HepG2 (cell line): ENCODE measurements around the gene CGGBP1. TPM values are rescaled to one million over a fixed set of nuclear protein-coding genes. Genes with fewer than 3 reads are reported as not detected.

Experiments
- ATAC-seq: fragments of 200-7000 bp; cut with Tn5 transposase; 3 replicates; pipeline ENCODE4 v1.9.1; 2020; ENCODE audit warnings: mild to moderate bottlenecking, moderate library complexity
- BruUV-seq: library from RNA; stranded (reverse); fragments of 400-500 nt; replicated peaks from 2 replicates; lab custom pipeline; 2021; lab: Mats Ljungman, UMichigan
- CTCF ChIA-PET: fragments of 300-600 bp; formaldehyde crosslinking; extraction: SDS; loops from one replicate; lab custom pipeline; 2021; ENCODE audit warnings: low total read pairs, inconsistent platforms, low intra/inter-chr PET ratio; lab: Yijun Ruan, JAX
- POLR2A ChIA-PET: fragments of 350-600 bp; sonication (Branson Sonifier 250); formaldehyde crosslinking; loops from one replicate; lab custom pipeline; 2020; ENCODE audit warnings: antibody characterized with exemption, inconsistent platforms; lab: Yijun Ruan, JAX
- DNase-seq: peaks from one replicate; pipeline ENCODE4 v3.0.0-alpha.2; 2015; ENCODE audit warnings: low spot score
- FAIRE-seq: peaks from 3 replicates; lab custom pipeline; 2011; peaks lifted over from hg19 to GRCh38; lab: Jason Lieb, UNC
- H2AFZ ChIP-seq: one replicate; pipeline ENCODE4 v1.6.1; 2011; ENCODE audit warnings: low read length, inconsistent platforms
- H3K27ac ChIP-seq: fragments of 300-600 bp; 3 replicates; pipeline ENCODE4 v1.8.0; 2011; ENCODE audit warnings: mixed run types, mild to moderate bottlenecking, mixed read lengths, low read length, inconsistent platforms; ENCODE audit not compliant: insufficient read depth; ENCODE audit errors: extremely low read length
- H3K27me3 ChIP-seq, 2 experiments: fragments of 200-600 bp in 1 of 2; 2 replicates in 1 of 2; 3 replicates in 1 of 2; pipeline versions ENCODE4 v1.6.0 to v1.8.0; 2011; ENCODE audit warnings: low read length in 2 of 2, mild to moderate bottlenecking in 2 of 2, moderate library complexity in 2 of 2, inconsistent platforms in 1 of 2; ENCODE audit not compliant: insufficient read depth in 2 of 2, control insufficient read depth in 1 of 2
- H3K36me3 ChIP-seq, 2 experiments: fragments of 200-600 bp in 1 of 2; replicated peaks in 1 of 2; 2 replicates in 1 of 2; 3 replicates in 1 of 2; pipeline versions ENCODE4 v1.5.1 to v1.8.0; 2011; ENCODE audit warnings: low read length in 2 of 2, inconsistent platforms in 1 of 2; ENCODE audit not compliant: insufficient read depth in 2 of 2, control insufficient read depth in 1 of 2
- H3K4me1 ChIP-seq: 2 replicates; pipeline ENCODE4 v1.5.1; 2012; ENCODE audit warnings: low read length, inconsistent platforms; ENCODE audit not compliant: insufficient read depth
- H3K4me2 ChIP-seq: 2 replicates; pipeline ENCODE4 v1.6.0; 2011; ENCODE audit warnings: low read depth, low read length, inconsistent platforms
- H3K4me3 ChIP-seq, 3 experiments: fragments of 200-600 bp in 1 of 3; sonication (generic), shearing (Covaris generic) in 1 of 3; replicated peaks in 1 of 3; 2 replicates each; pipeline ENCODE4 v1.5.1; 2011 to 2016; ENCODE audit warnings: low read length in 3 of 3, inconsistent platforms in 2 of 3, low read depth in 2 of 3, mild to moderate bottlenecking in 2 of 3, control low read depth in 1 of 3, mixed read lengths in 1 of 3; ENCODE audit not compliant: insufficient read depth in 1 of 3
- H3K79me2 ChIP-seq: one replicate; pipeline ENCODE4 v1.6.1; 2011; ENCODE audit warnings: low read length, inconsistent platforms; ENCODE audit not compliant: insufficient read depth
- H3K9ac ChIP-seq: 2 replicates; pipeline ENCODE4 v1.6.0; 2011; ENCODE audit warnings: mild to moderate bottlenecking, low read depth, low read length, inconsistent platforms; ENCODE audit not compliant: insufficient read depth
- H3K9me3 ChIP-seq: 2 replicates; pipeline ENCODE4 v1.5.1; 2012; ENCODE audit warnings: mild to moderate bottlenecking, low read length
- H4K20me1 ChIP-seq: 2 replicates; pipeline ENCODE4 v1.6.0; 2011; ENCODE audit warnings: inconsistent platforms, mild to moderate bottlenecking, low read length, moderate library complexity; ENCODE audit not compliant: insufficient read depth
- BCL6 ChIP-seq: IDR thresholded peaks from 2 replicates; pipeline ENCODE4 v1.6.1; 2016; ENCODE audit warnings: missing genetic modification reagents, missing compliant biosample characterization
- EP300 ChIP-seq, 3 experiments: sonication (generic) in 1 of 3; formaldehyde crosslinking in 1 of 3; IDR thresholded peaks; 2 replicates each; pipeline versions ENCODE4 v1.5.1 to v1.6.1; 2011 to 2020; ENCODE audit warnings: low read depth in 2 of 3, low read length in 2 of 3, borderline replicate concordance in 1 of 3, improper control_type of control experiment in 1 of 3, mild to moderate bottlenecking in 1 of 3, missing genetic modification reagents in 1 of 3, moderate library complexity in 1 of 3
- HNRNPL ChIP-seq: fragments of 200-400 bp; formaldehyde crosslinking; IDR thresholded peaks from 2 replicates; pipeline ENCODE4 v1.6.1; 2017; ENCODE audit warnings: mild to moderate bottlenecking, low read depth, low read length
- NFYC ChIP-seq: IDR thresholded peaks from 2 replicates; pipeline ENCODE4 v1.6.1; 2016; ENCODE audit warnings: missing genetic modification reagents, missing compliant biosample characterization
- ZEB1 ChIP-seq: IDR thresholded peaks from 2 replicates; pipeline ENCODE4 v1.6.1; 2012; ENCODE audit warnings: mild to moderate bottlenecking, low read depth, inconsistent platforms; ENCODE audit not compliant: insufficient replicate concordance
- ZNF207 ChIP-seq: fragments of 450-650 bp; IDR thresholded peaks from 2 replicates; pipeline ENCODE4 v1.6.1; 2016; ENCODE audit warnings: antibody characterized with exemption, borderline replicate concordance
- ZNF563 ChIP-seq: sonication (generic); formaldehyde crosslinking; IDR thresholded peaks from 2 replicates; pipeline ENCODE4 v1.8.0; 2022; ENCODE audit warnings: mild to moderate bottlenecking, moderate library complexity, missing genetic modification reagents
- ZNF839 ChIP-seq: sonication (generic); formaldehyde crosslinking; IDR thresholded peaks from 2 replicates; pipeline ENCODE4 v1.4.0; 2020; ENCODE audit warnings: missing genetic modification reagents, mild to moderate bottlenecking, borderline replicate concordance
- WGBS: methylation state at CpG from one replicate; pipeline ENCODE4 v1.1.6; 2017; ENCODE audit warnings: low lambda C conversion rate; 5-methylcytosine and 5-hydroxymethylcytosine counted together
- in situ Hi-C: cut with HindIII; loops from 2 replicates; pipeline ENCODE4 v1.10.0; 2017; ENCODE audit warnings: low pct_unique_long_range_greater_than_20kb; ENCODE audit not compliant: extremely low pct_ligation_motif_present
- intact Hi-C: fragments of 100-400 bp; cut with micrococcal nuclease; formaldehyde crosslinking; loops from one replicate; pipeline ENCODE4 v1.10.0; 2022; ENCODE audit not compliant: unreplicated experiment
- polyA plus RNA-seq, 8 experiments: library from polyadenylated mRNA; depleted of rRNA in 3 of 8; stranded (reverse) in 7 of 8; unstranded in 1 of 8; fragments of >200 nt; fragmentation: Illumina TruSeq in 4 of 8; extraction: Trizol in 4 of 8; gene quantifications; 2 replicates each; pipeline versions ENCODE4 v1.2.1 to v1.2.3, GENCODE V29; 2011 to 2016; ENCODE audit warnings: low read depth in 4 of 8, missing spikeins in 1 of 8, mixed read lengths in 1 of 8; ENCODE audit not compliant: insufficient read depth in 1 of 8
- total RNA-seq, 5 experiments: library from RNA; depleted of rRNA; stranded (reverse); fragments of >200 nt; fragmentation: Illumina TruSeq; extraction: Trizol; gene quantifications; 2 replicates each; pipeline ENCODE4 v1.2.3, GENCODE V29; 2016; ENCODE audit warnings: low read depth in 1 of 5
- TF ChIP-seq, protein P1 (sequence below): sonication (generic); formaldehyde crosslinking; IDR thresholded peaks from 2 replicates; pipeline ENCODE4 v1.8.1; 2023; ENCODE audit warnings: missing genetic modification reagents, mild to moderate bottlenecking, borderline replicate concordance
- TF ChIP-seq, protein P2 (sequence below): sonication (generic); formaldehyde crosslinking; IDR thresholded peaks from 2 replicates; pipeline ENCODE4 v1.4.0; 2020; ENCODE audit warnings: mild to moderate bottlenecking, missing genetic modification reagents
- TF ChIP-seq, protein P3 (sequence below): sonication (generic); formaldehyde crosslinking; IDR thresholded peaks from 2 replicates; pipeline ENCODE4 v1.4.0; 2020; ENCODE audit warnings: missing genetic modification reagents
- TF ChIP-seq, protein P4 (sequence below): sonication (generic); formaldehyde crosslinking; IDR thresholded peaks from 2 replicates; pipeline ENCODE4 v1.5.1; 2020; ENCODE audit warnings: mild to moderate bottlenecking, moderate library complexity, missing genetic modification reagents

CGGBP1 gene
- total and polyA plus RNA-seq, 2 of the 13 experiments (the other 11 are each of a cell fraction or from before 2014, with no cell fraction given) = 38.9 to 47.0 TPM

DNA sequence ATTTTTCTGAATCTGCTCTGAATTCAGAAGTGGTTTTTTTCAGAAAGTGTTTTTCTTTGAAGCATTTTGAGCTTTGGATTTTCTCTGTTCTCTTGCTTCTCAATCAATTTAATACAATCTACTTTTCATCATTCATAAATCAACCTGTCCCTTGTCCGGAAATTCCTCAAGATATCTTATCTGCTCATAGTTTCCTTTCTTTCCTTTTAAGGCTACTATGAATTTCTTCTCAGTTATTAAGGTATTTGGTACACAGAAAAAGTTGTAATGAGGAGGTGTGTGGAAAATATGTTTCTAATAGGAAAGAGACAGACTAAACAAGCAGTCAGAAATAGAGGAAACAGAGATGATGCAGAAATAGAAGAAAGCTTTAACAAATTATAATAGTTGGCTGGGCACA, 14.4 kb downstream of the CGGBP1 start (continued):
- no peak for TF ChIP-seq HNRNPL

DNA sequence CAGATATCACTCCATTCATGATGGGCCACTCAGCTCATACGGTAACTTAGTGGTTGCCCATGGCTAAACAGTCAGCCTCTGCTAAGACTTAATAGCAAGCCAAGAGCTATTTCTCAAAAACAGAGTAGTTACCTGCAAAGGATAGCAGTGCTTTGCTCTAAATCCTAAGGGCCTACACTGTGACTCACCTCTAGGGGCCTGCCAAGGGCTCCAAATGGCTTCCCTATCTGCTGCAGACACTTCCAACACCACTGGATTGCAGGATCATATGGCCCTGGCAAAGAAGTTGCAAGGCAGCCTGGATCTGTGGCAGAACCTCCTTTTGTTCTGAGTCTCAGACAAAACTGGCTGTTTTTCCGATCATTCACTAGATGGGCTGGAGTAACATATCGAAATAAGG, 17.8 kb downstream of the CGGBP1 start:
- CTCF ChIA-PET = no interaction called here
- Histone ChIP-seq H3K4me2 (no peak overlapping the region), H3K36me3 (no peaks in the 10 kb centered on the region), H4K20me1 (no peaks in the 10 kb centered on the region), H3K9ac (no peak overlapping the region), H3K9me3 (no peaks in the 10 kb centered on the region), H3K79me2 (no peaks in the 10 kb centered on the region), H3K4me3 (no peak overlapping the region), H3K27me3 (no peaks in the 10 kb centered on the region; a peak in 2 of 5 replicates), H3K27ac (no peak overlapping the region), H2AFZ (no peak overlapping the region), H3K4me1 (no peaks in the 10 kb centered on the region)
- ATAC-seq (peak; percentile 84), FAIRE-seq (no peak), DNase-seq (no peak)
- BruUV-seq = no TSS peak
- 64% methylated on average over 3 of the region's 3 CpGs for WGBS
- POLR2A ChIA-PET = no interaction called here
- intact Hi-C loops = no loop called here
- in situ Hi-C loops = no loop called here
- TF ChIP-seq, protein P1, sequence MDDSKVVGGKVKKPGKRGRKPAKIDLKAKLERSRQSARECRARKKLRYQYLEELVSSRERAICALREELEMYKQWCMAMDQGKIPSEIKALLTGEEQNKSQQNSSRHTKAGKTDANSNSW (CRISPR knock-in tag) = no peak
- TF ChIP-seq ZNF563 (CRISPR knock-in tag) (no peak), ZNF207 (no peak), EP300 (IDR thresholded peaks at IDR 0.05; ENCODE audit: low read depth in 2 of 2, low read length in 2 of 2) (no peak), EP300 (CRISPR knock-in tag; IDR thresholded peaks at IDR 0.05; ENCODE audit: borderline replicate concordance) (no peak), ZNF839 (no peak), NFYC (CRISPR knock-in tag) (no peak), BCL6 (no peak), ZEB1 (no peak)
- TF ChIP-seq, protein P2, sequence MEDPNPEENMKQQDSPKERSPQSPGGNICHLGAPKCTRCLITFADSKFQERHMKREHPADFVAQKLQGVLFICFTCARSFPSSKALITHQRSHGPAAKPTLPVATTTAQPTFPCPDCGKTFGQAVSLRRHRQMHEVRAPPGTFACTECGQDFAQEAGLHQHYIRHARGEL = no peak
- TF ChIP-seq, protein P3, sequence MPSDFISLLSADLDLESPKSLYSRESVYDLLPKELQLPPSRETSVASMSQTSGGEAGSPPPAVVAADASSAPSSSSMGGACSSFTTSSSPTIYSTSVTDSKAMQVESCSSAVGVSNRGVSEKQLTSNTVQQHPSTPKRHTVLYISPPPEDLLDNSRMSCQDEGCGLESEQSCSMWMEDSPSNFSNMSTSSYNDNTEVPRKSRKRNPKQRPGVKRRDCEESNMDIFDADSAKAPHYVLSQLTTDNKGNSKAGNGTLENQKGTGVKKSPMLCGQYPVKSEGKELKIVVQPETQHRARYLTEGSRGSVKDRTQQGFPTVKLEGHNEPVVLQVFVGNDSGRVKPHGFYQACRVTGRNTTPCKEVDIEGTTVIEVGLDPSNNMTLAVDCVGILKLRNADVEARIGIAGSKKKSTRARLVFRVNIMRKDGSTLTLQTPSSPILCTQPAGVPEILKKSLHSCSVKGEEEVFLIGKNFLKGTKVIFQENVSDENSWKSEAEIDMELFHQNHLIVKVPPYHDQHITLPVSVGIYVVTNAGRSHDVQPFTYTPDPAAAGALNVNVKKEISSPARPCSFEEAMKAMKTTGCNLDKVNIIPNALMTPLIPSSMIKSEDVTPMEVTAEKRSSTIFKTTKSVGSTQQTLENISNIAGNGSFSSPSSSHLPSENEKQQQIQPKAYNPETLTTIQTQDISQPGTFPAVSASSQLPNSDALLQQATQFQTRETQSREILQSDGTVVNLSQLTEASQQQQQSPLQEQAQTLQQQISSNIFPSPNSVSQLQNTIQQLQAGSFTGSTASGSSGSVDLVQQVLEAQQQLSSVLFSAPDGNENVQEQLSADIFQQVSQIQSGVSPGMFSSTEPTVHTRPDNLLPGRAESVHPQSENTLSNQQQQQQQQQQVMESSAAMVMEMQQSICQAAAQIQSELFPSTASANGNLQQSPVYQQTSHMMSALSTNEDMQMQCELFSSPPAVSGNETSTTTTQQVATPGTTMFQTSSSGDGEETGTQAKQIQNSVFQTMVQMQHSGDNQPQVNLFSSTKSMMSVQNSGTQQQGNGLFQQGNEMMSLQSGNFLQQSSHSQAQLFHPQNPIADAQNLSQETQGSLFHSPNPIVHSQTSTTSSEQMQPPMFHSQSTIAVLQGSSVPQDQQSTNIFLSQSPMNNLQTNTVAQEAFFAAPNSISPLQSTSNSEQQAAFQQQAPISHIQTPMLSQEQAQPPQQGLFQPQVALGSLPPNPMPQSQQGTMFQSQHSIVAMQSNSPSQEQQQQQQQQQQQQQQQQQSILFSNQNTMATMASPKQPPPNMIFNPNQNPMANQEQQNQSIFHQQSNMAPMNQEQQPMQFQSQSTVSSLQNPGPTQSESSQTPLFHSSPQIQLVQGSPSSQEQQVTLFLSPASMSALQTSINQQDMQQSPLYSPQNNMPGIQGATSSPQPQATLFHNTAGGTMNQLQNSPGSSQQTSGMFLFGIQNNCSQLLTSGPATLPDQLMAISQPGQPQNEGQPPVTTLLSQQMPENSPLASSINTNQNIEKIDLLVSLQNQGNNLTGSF (CRISPR knock-in tag) = no peak
- TF ChIP-seq, protein P4, sequence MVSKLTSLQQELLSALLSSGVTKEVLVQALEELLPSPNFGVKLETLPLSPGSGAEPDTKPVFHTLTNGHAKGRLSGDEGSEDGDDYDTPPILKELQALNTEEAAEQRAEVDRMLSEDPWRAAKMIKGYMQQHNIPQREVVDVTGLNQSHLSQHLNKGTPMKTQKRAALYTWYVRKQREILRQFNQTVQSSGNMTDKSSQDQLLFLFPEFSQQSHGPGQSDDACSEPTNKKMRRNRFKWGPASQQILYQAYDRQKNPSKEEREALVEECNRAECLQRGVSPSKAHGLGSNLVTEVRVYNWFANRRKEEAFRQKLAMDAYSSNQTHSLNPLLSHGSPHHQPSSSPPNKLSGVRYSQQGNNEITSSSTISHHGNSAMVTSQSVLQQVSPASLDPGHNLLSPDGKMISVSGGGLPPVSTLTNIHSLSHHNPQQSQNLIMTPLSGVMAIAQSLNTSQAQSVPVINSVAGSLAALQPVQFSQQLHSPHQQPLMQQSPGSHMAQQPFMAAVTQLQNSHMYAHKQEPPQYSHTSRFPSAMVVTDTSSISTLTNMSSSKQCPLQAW = no peak
